Measurements from ENCODE around the gene USP44. TPM values are rescaled to one million over a fixed set of nuclear protein-coding genes. Genes with fewer than 3 reads are reported as not detected.

The USP44 gene
- 1 to 10 TPM in 2 of 3 donors, under 1 TPM in 1; 0.35 to 1.9 (median 1.4) TPM for polyA plus RNA-seq

DNA sequence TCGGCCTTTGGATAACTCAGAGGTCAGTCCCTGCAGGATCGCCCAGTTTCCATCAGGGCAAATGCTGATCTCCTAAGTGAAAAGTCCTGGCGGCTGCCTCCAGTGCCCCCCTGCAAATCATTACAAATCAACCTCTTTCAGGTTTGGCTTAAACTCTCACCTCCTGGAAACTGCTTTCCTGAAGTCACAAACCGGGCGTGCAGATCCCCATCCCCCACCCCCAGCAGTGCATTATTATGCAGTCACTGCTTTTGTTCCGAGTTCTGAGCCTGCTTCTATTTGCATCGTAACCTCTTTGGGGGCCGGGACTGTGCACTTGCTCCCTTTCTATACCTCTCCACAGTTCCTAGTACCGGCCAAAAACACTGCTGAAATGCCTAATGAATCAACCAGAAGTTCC is at the start of gene USP44:
Gene USP44, minus strand, starts transcription at position 172 of the 400 bp plus-strand sequence. CDS start 17,220 bp downstream, outside the sequence.
- peaks cover 5 to 25% (median 9%) of the 10 kb centered on the region in 3 donors for H3K27me3 Mint-ChIP-seq (ENCODE audit: low read depth in 3 of 3)

DNA sequence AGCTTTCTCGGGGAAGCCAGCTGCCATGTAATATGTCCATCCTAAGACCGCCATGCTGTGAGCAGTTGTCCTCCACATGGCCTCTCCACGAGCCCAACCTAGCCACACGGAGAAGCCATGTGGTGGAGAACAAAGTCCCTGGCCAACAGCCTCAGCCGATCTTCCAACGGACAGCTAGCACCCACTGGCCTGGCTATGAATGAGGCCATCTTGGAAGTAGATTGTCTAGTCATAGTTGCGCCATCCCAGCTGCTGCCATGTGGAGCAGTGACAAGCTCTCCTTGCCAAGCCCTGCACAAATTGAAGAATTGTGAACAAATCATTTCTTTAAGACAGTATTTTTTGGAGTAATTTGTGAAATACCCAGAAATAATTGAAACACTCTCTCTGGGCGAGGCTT is 49.3 kb upstream of the USP44 start:
- DNase-seq: no peak
- Mint-ChIP-seq H3K27ac (no peak overlapping the region), H3K4me1 (no peaks in the 10 kb centered on the region), H3K9me3 (no peaks in the 10 kb centered on the region), H3K27me3 (ENCODE audit: low read depth in 3 of 3) (peaks cover 0 to 2% (median 2%) of the 10 kb centered on the region in 3 donors), H3K36me3 (no peaks in the 10 kb centered on the region), H3K4me3 (no peak overlapping the region)

More for the DNA sequence above, at the start of gene USP44:
- no peak within 1 kb of the TSS for H3K27ac Mint-ChIP-seq
- H3K9me3 Mint-ChIP-seq: peaks cover 0 to 4% (median under 1%) of the 10 kb centered on the region in 6 donors
- H3K4me1 Mint-ChIP-seq: peaks cover 17 to 26% of the 10 kb centered on the region in 2 donors
- no peak for DNase-seq
- peak within 1 kb of the TSS in 4 of 5 donors; percentile 6 to 41 (median 27) for H3K4me3 Mint-ChIP-seq
- no peaks in the 10 kb centered on the region for H3K36me3 Mint-ChIP-seq

DNA sequence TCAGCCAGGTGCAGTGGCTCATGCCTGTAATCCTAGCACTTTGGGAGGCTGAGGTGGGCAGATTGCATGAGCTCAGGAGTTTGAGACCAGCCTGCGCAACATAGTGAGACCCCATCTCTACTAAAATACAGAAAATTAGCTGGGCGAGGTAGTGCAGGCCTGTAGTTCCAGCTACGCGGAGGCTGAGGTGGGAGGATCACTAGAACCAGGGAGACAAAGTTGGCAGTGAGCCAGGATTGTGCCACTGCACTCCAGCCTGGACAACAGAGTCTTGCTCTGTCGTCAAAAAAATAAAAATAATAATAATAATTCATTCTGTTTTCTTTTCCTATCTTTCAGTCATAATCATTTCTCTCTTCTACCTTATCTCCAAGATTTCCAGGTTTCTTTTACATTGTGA is 48.6 kb upstream of the USP44 start:
- no peak overlapping the region for H3K4me3 Mint-ChIP-seq
- no peaks in the 10 kb centered on the region for H3K36me3 Mint-ChIP-seq
- H3K27ac Mint-ChIP-seq: no peak overlapping the region
- H3K4me1 Mint-ChIP-seq: no peaks in the 10 kb centered on the region
- H3K9me3 Mint-ChIP-seq: no peaks in the 10 kb centered on the region
- DNase-seq: no peak
- peaks cover 0 to 2% (median 2%) of the 10 kb centered on the region in 3 donors for H3K27me3 Mint-ChIP-seq (ENCODE audit: low read depth in 3 of 3)

DNA sequence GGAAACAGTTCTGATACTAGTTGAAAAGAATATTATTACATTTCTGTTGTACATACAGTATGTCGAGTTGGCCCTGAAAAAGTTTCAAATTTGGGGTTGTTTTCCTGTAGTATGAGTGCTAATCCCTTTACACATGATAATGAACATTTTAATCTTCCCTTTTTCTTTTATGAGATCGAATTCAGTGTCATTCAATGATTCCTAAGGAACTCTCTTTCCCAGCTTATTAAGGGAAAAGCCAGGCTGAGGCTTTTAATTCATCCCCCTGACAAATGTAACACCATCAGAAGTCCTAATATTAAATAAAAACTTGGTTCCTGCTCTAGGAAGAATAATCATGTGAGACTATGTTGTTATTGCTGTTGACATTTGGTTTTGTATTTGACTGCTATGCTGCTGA is 42.9 kb upstream of the USP44 start:
- Mint-ChIP-seq H3K27me3 (ENCODE audit: low read depth in 3 of 3) (peaks cover 0 to 4% (median 0%) of the 10 kb centered on the region in 3 donors), H3K36me3 (no peaks in the 10 kb centered on the region)

GRCh38 chr12:95593266-95593871 is 42.1 kb upstream of the USP44 start:
- H3K4me3 Mint-ChIP-seq: no peak overlapping the region
- no peaks in the 10 kb centered on the region for H3K36me3 Mint-ChIP-seq
- peaks cover 0 to 2% (median 0%) of the 10 kb centered on the region in 6 donors for H3K9me3 Mint-ChIP-seq
- no peak overlapping the region for H3K27ac Mint-ChIP-seq
- no peaks in the 10 kb centered on the region for H3K4me1 Mint-ChIP-seq
- H3K27me3 Mint-ChIP-seq (ENCODE audit: low read depth in 3 of 3): peaks cover 0 to 4% (median 2%) of the 10 kb centered on the region in 3 donors
- no peak for DNase-seq

More for the DNA sequence above, 42.9 kb upstream of the USP44 start:
- H3K9me3 Mint-ChIP-seq: peaks cover 0 to 2% (median 0%) of the 10 kb centered on the region in 6 donors
- H3K27ac Mint-ChIP-seq: no peak overlapping the region
- no peak for DNase-seq
- H3K4me3 Mint-ChIP-seq: no peak overlapping the region
- H3K4me1 Mint-ChIP-seq: no peaks in the 10 kb centered on the region

GRCh38 chr12:95591731-95592130 is 40.5 kb upstream of the USP44 start:
- no peak for DNase-seq
- peaks cover 0 to 10% (median 2%) of the 10 kb centered on the region in 3 donors for H3K27me3 Mint-ChIP-seq (ENCODE audit: low read depth in 3 of 3)
- no peak overlapping the region for H3K27ac Mint-ChIP-seq
- no peaks in the 10 kb centered on the region for H3K36me3 Mint-ChIP-seq
- H3K4me3 Mint-ChIP-seq: no peak overlapping the region
- peaks cover 0 to 2% (median 0%) of the 10 kb centered on the region in 6 donors for H3K9me3 Mint-ChIP-seq
- H3K4me1 Mint-ChIP-seq: no peaks in the 10 kb centered on the region

- Mint-ChIP-seq H3K9me3 (peaks cover 0 to 2% (median 0%) of the 10 kb centered on the region in 6 donors), H3K27me3 (ENCODE audit: low read depth in 3 of 3) (peaks cover 0 to 10% (median 2%) of the 10 kb centered on the region in 3 donors), H3K4me1 (no peaks in the 10 kb centered on the region), H3K4me3 (no peak overlapping the region), H3K27ac (no peak overlapping the region), H3K36me3 (no peaks in the 10 kb centered on the region)
- no peak for DNase-seq
Observed at GRCh38 chr12:95590775-95591174, 39.5 kb upstream of the USP44 start.

GRCh38 chr12:95583933-95584332 is 32.7 kb upstream of the USP44 start:
- Mint-ChIP-seq H3K27me3 (ENCODE audit: low read depth in 3 of 3) (peaks cover 2 to 8% (median 4%) of the 10 kb centered on the region in 3 donors), H3K27ac (no peak overlapping the region)

GRCh38 chr12:95582230-95583058 is 31.2 kb upstream of the USP44 start:
- no peaks in the 10 kb centered on the region for H3K4me1 Mint-ChIP-seq
- no peaks in the 10 kb centered on the region for H3K36me3 Mint-ChIP-seq
- no peaks in the 10 kb centered on the region for H3K9me3 Mint-ChIP-seq
- no peak overlapping the region for H3K4me3 Mint-ChIP-seq
- H3K27me3 Mint-ChIP-seq (ENCODE audit: low read depth in 3 of 3): peaks cover 0 to 4% (median 4%) of the 10 kb centered on the region in 3 donors
- no peak overlapping the region for H3K27ac Mint-ChIP-seq
- DNase-seq: no peak

More at GRCh38 chr12:95583933-95584332, 32.7 kb upstream of the USP44 start:
- DNase-seq: no peak
- H3K4me1 Mint-ChIP-seq: no peaks in the 10 kb centered on the region
- no peak overlapping the region for H3K4me3 Mint-ChIP-seq
- H3K36me3 Mint-ChIP-seq: no peaks in the 10 kb centered on the region
- no peaks in the 10 kb centered on the region for H3K9me3 Mint-ChIP-seq

GRCh38 chr12:95577820-95578219 is 26.5 kb upstream of the USP44 start:
- H3K9me3 Mint-ChIP-seq: no peaks in the 10 kb centered on the region
- peaks cover 1 to 16% (median 14%) of the 10 kb centered on the region in 3 donors for H3K27me3 Mint-ChIP-seq (ENCODE audit: low read depth in 3 of 3)
- H3K4me3 Mint-ChIP-seq: no peak overlapping the region
- no peaks in the 10 kb centered on the region for H3K4me1 Mint-ChIP-seq
- no peak for DNase-seq
- no peaks in the 10 kb centered on the region for H3K36me3 Mint-ChIP-seq
- H3K27ac Mint-ChIP-seq: no peak overlapping the region

- Mint-ChIP-seq H3K4me3 (no peak overlapping the region), H3K27me3 (ENCODE audit: low read depth in 3 of 3) (peaks cover 1 to 19% (median 14%) of the 10 kb centered on the region in 3 donors), H3K27ac (no peak overlapping the region), H3K9me3 (no peaks in the 10 kb centered on the region), H3K36me3 (no peaks in the 10 kb centered on the region), H3K4me1 (no peaks in the 10 kb centered on the region)
- no peak for DNase-seq
Observed at GRCh38 chr12:95574799-95575452, 23.6 kb upstream of the USP44 start.

- H3K27ac Mint-ChIP-seq: peak overlapping the region in 1 of 6 donors; percentile 64
- H3K4me1 Mint-ChIP-seq: no peaks in the 10 kb centered on the region
- no peaks in the 10 kb centered on the region for H3K36me3 Mint-ChIP-seq
- no peak for DNase-seq
- H3K27me3 Mint-ChIP-seq (ENCODE audit: low read depth in 3 of 3): peaks cover 1 to 19% (median 10%) of the 10 kb centered on the region in 3 donors
- no peaks in the 10 kb centered on the region for H3K9me3 Mint-ChIP-seq
- peak overlapping the region in 1 of 5 donors; percentile 7 for H3K4me3 Mint-ChIP-seq
Observed at GRCh38 chr12:95573951-95574576, 22.8 kb upstream of the USP44 start.

DNA sequence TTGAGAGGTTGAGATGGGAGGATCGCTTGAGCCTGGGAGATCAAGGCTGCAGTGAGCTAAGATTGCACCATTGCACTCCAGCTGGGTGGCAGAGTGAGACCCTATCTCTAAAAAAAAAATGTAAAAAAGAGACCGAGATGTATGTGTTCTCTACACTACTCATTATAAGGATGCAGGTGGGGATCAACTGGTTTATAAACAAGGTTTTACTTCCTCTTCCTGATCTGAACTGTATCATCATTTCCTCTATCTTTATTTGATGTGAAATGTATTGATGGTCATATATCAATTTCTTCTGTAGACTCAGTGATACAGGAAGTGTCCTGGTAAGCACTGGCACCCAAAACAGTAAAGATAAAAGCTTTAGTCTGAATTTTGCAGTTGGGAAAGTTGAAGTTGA is 20.1 kb upstream of the USP44 start:
- H3K9me3 Mint-ChIP-seq: no peaks in the 10 kb centered on the region
- H3K27ac Mint-ChIP-seq: no peak overlapping the region
- peaks cover 3 to 18% (median 16%) of the 10 kb centered on the region in 3 donors for H3K27me3 Mint-ChIP-seq (ENCODE audit: low read depth in 3 of 3)
- H3K4me1 Mint-ChIP-seq: no peaks in the 10 kb centered on the region
- no peak overlapping the region for H3K4me3 Mint-ChIP-seq
- H3K36me3 Mint-ChIP-seq: no peaks in the 10 kb centered on the region
- no peak for DNase-seq
